ENCODE measurements around the gene PTPN14. TPM values are rescaled to one million over a fixed set of nuclear protein-coding genes. Genes with fewer than 3 reads are reported as not detected.

Gene PTPN14
- polyA plus RNA-seq, 1 donor from 2014 or later: 0.07 TPM

GRCh38 chr1:214331180-214331579 is 220.2 kb downstream of the PTPN14 start:
- H3K4me2 ChIP-seq (ENCODE audit: low read length): no peak overlapping the region
- H3K4me3 ChIP-seq (ENCODE audit: low read length): no peak overlapping the region
- no peaks in the 10 kb centered on the region for H3K9me3 ChIP-seq (ENCODE audit: low read length)
- H3K36me3 ChIP-seq (ENCODE audit: insufficient read depth, low read length): no peaks in the 10 kb centered on the region
- H3K9me2 ChIP-seq (ENCODE audit: insufficient read depth, low read length): no peaks in the 10 kb centered on the region
- H3K27ac ChIP-seq (ENCODE audit: low read length): no peak overlapping the region
- no peaks in the 10 kb centered on the region for H3K27me3 ChIP-seq (ENCODE audit: insufficient read depth, low read depth, low read length)
- H4K20me1 ChIP-seq (ENCODE audit: insufficient read depth): no peaks in the 10 kb centered on the region
- no peaks in the 10 kb centered on the region for H3K79me2 ChIP-seq (replicated peaks; ENCODE audit: insufficient read depth, low read length)
- H2AFZ ChIP-seq (ENCODE audit: low read depth, low read length): no peak overlapping the region
- no peaks in the 10 kb centered on the region for H3F3A ChIP-seq (ENCODE audit: insufficient read depth, low read length, poor library complexity, severe bottlenecking)
- TF ChIP-seq MXI1 (conservative IDR thresholded peaks at IDR 0.05; ENCODE audit: poor library complexity, severe bottlenecking) (no peak), EZH2 (IDR thresholded peaks at IDR 0.05; ENCODE audit: borderline replicate concordance, insufficient read depth, low read length, poor library complexity, severe bottlenecking) (no peak), POLR2AphosphoS5 (IDR thresholded peaks at IDR 0.05) (no peak)
- no peak overlapping the region for H3K9ac ChIP-seq (ENCODE audit: low read length)

GRCh38 chr1:214330715-214331114 is 220.7 kb downstream of the PTPN14 start:
- no peaks in the 10 kb centered on the region for H3K9me3 ChIP-seq (ENCODE audit: low read length)
- no peaks in the 10 kb centered on the region for H3K36me3 ChIP-seq (ENCODE audit: insufficient read depth, low read length)
- TF ChIP-seq CTCF (IDR thresholded peaks at IDR 0.05; ENCODE audit: poor library complexity, severe bottlenecking): no peak
- no peak for TF ChIP-seq SMC3 (conservative IDR thresholded peaks at IDR 0.05; ENCODE audit: poor library complexity)
- TF ChIP-seq EZH2 (IDR thresholded peaks at IDR 0.05; ENCODE audit: borderline replicate concordance, insufficient read depth, low read length, poor library complexity, severe bottlenecking): no peak
- TF ChIP-seq POLR2AphosphoS5 (IDR thresholded peaks at IDR 0.05): no peak
- no peak for TF ChIP-seq REST (IDR thresholded peaks at IDR 0.05; ENCODE audit: borderline replicate concordance)
- TF ChIP-seq RAD21 (conservative IDR thresholded peaks at IDR 0.05): no peak
- no peak for TF ChIP-seq TAF1 (IDR thresholded peaks at IDR 0.05; ENCODE audit: low read depth)
- no peak for TF ChIP-seq MXI1 (conservative IDR thresholded peaks at IDR 0.05; ENCODE audit: poor library complexity, severe bottlenecking)
- TF ChIP-seq EP300 (conservative IDR thresholded peaks at IDR 0.05; ENCODE audit: poor library complexity, severe bottlenecking): no peak
- no peak overlapping the region for H3K9ac ChIP-seq (ENCODE audit: low read length)
- no peaks in the 10 kb centered on the region for H3K9me2 ChIP-seq (ENCODE audit: insufficient read depth, low read length)
- no peak overlapping the region for H3K27ac ChIP-seq (ENCODE audit: low read length)
- no peak overlapping the region for H3K4me2 ChIP-seq (ENCODE audit: low read length)
- no peak overlapping the region for H3K4me3 ChIP-seq (ENCODE audit: low read length)
- H3F3A ChIP-seq (ENCODE audit: insufficient read depth, low read length, poor library complexity, severe bottlenecking): no peaks in the 10 kb centered on the region
- no peaks in the 10 kb centered on the region for H4K20me1 ChIP-seq (ENCODE audit: insufficient read depth)
- no peak overlapping the region for H2AFZ ChIP-seq (ENCODE audit: low read depth, low read length)
- no peaks in the 10 kb centered on the region for H3K27me3 ChIP-seq (ENCODE audit: insufficient read depth, low read depth, low read length)
- no peaks in the 10 kb centered on the region for H3K79me2 ChIP-seq (replicated peaks; ENCODE audit: insufficient read depth, low read length)

- H3K4me3 ChIP-seq (ENCODE audit: low read length): no peak overlapping the region
- H4K20me1 ChIP-seq (ENCODE audit: insufficient read depth): no peaks in the 10 kb centered on the region
- H3K27me3 ChIP-seq (ENCODE audit: insufficient read depth, low read depth, low read length): no peaks in the 10 kb centered on the region
- TF ChIP-seq EZH2 (IDR thresholded peaks at IDR 0.05; ENCODE audit: borderline replicate concordance, insufficient read depth, low read length, poor library complexity, severe bottlenecking) (no peak), POLR2AphosphoS5 (IDR thresholded peaks at IDR 0.05) (no peak), RAD21 (conservative IDR thresholded peaks at IDR 0.05) (no peak), EP300 (conservative IDR thresholded peaks at IDR 0.05; ENCODE audit: poor library complexity, severe bottlenecking) (no peak), MXI1 (conservative IDR thresholded peaks at IDR 0.05; ENCODE audit: poor library complexity, severe bottlenecking) (no peak), SMC3 (conservative IDR thresholded peaks at IDR 0.05; ENCODE audit: poor library complexity) (no peak), REST (IDR thresholded peaks at IDR 0.05; ENCODE audit: borderline replicate concordance) (no peak)
- no peaks in the 10 kb centered on the region for H3F3A ChIP-seq (ENCODE audit: insufficient read depth, low read length, poor library complexity, severe bottlenecking)
- H3K9me3 ChIP-seq (ENCODE audit: low read length): no peaks in the 10 kb centered on the region
- H3K27ac ChIP-seq (ENCODE audit: low read length): no peak overlapping the region
- H3K9me2 ChIP-seq (ENCODE audit: insufficient read depth, low read length): no peaks in the 10 kb centered on the region
- no peaks in the 10 kb centered on the region for H3K79me2 ChIP-seq (replicated peaks; ENCODE audit: insufficient read depth, low read length)
- no peak overlapping the region for H3K4me2 ChIP-seq (ENCODE audit: low read length)
- no peaks in the 10 kb centered on the region for H3K36me3 ChIP-seq (ENCODE audit: insufficient read depth, low read length)
- no peak overlapping the region for H2AFZ ChIP-seq (ENCODE audit: low read depth, low read length)
- H3K9ac ChIP-seq (ENCODE audit: low read length): no peak overlapping the region
Observed at GRCh38 chr1:214330222-214330621, 221.2 kb downstream of the PTPN14 start.

Measured in neural cell (in vitro differentiated cells).